ENCODE data around the gene CKS2.

CKS2 gene

DNA sequence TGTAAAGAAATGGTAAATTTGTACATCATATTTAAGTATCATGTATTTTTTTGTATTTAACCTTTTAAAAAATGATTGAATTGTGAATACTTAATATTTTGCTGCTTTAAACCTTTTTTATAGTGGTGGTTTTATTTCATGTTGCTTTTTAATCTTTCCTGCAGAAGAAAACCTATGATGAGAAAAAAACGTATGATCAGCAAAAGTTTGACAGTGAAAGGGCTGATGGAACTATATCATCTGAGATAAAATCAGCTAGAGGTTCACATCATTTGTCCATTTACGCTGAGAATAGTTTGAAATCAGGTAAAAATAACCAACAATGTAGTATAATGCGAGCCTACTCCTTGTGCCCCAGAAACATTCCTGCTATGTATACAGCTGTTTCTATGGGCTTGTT, 14.7 kb downstream of the CKS2 start:
- TF ChIP-seq, protein P1, sequence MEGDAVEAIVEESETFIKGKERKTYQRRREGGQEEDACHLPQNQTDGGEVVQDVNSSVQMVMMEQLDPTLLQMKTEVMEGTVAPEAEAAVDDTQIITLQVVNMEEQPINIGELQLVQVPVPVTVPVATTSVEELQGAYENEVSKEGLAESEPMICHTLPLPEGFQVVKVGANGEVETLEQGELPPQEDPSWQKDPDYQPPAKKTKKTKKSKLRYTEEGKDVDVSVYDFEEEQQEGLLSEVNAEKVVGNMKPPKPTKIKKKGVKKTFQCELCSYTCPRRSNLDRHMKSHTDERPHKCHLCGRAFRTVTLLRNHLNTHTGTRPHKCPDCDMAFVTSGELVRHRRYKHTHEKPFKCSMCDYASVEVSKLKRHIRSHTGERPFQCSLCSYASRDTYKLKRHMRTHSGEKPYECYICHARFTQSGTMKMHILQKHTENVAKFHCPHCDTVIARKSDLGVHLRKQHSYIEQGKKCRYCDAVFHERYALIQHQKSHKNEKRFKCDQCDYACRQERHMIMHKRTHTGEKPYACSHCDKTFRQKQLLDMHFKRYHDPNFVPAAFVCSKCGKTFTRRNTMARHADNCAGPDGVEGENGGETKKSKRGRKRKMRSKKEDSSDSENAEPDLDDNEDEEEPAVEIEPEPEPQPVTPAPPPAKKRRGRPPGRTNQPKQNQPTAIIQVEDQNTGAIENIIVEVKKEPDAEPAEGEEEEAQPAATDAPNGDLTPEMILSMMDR (IDR thresholded peaks at IDR 0.05; ENCODE audit: insufficient read depth, low read length, missing control alignments) = no peak
- H3K4me3 ChIP-seq (ENCODE audit: low read depth, low read length) = no peak overlapping the region
- ChIA-PET CTCF (interaction anchor here (1.1 to 3.9 kb wide), 3 partner anchors 11 to 223 kb away, joined by 3 to 17 read pairs (median 4); no protein-coding TSS in a partner anchor), POLR2A (no interaction called here)
- no peak for DNase-seq (ENCODE audit: low read depth, low spot score)

DNA sequence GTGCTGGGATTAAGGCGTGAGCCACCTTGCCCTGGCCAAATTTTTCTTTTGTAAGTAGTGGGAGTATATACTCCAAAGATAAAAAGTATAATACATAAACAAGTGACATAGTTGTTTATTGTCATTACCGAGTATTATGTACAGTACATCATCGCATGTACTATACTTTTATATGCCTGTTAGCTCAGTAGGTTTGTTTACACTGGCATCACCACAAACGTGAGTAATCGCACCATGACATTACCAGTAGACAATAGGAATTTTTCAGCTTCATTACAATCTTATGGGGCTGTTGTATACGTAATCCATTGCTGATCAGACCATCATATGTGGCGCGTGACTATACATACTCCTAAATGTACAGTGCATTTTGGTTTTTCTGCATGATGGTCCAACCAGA, 17.1 kb downstream of the CKS2 start:
- TF ChIP-seq, protein P1 (IDR thresholded peaks at IDR 0.05; ENCODE audit: insufficient read depth, low read length, missing control alignments) = no peak
- ChIA-PET POLR2A (no interaction called here), CTCF (interaction anchor here (1.8 kb wide), 1 partner anchor 10 kb away, joined by 12 read pairs; the partner anchor contains the start of gene SECISBP2)
- DNase-seq (ENCODE audit: low read depth, low spot score) = no peak
- no peak overlapping the region for H3K4me3 ChIP-seq (ENCODE audit: low read depth, low read length)

DNA sequence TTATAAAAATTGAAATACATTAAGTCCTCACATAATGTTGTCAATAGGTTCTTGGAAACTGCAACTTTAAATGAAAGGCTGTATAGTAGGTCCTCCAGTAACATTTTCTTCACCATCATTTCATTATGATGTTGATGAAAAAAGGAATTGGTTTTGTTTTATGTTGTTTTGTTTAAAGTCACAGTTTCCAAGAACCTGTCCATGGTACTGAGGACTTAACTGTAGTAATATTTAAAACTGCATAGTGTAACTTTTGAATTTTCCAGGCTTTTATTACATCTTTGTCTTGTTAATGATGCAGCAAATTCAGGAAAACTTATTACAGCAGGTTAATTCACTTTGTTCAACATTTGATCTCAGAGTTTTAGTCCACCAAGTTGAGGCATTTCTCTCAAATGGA, 18.9 kb downstream of the CKS2 start:
- CTCF ChIA-PET = no interaction called here
- no peak for DNase-seq (ENCODE audit: low read depth, low spot score)
- H3K4me3 ChIP-seq (ENCODE audit: low read depth, low read length) = no peak overlapping the region
- POLR2A ChIA-PET = no interaction called here
- TF ChIP-seq, protein P1 (IDR thresholded peaks at IDR 0.05; ENCODE audit: insufficient read depth, low read length, missing control alignments) = no peak

DNA sequence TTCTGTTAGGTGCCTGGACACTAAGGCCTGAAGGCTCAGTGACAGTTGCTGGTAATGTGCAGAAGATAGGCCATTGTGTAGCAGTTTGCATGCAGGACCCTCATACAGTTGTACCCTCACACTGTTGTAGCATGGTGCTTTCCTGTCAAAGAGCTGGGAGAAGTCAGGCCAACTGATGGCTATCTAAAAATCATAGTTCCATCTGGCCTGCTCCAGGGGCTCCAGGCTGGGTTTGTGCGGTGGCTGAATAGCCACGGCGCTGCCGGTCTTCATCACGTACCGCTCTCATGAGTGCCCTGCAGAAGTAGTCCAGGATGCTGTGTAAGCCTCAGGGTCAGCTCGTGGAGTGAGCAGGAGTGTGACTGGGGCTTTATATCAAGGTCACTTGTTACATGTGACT, 19.5 kb downstream of the CKS2 start:
- CTCF ChIA-PET = interaction anchor here (1.2 kb wide), 1 partner anchor 11 kb away, joined by 3 read pairs; no protein-coding TSS in a partner anchor

DNA sequence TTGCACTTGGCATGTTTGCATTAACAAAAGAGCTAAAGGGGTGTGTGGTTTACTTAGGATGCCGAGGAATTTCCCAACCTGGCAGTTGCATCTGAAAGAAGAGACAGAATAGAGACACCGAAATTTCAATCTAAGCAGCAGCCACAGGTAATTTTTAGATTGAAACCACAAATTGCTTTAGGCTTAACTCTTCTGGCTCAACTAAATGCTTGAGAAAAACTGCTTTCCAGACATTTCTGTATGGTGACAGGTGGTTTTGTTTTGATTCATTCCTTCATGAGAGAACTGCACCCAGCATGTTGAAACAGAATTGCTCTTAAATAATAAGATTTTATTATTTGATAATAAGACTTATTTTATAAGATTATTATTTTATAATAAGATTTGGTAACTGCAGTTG, 28.8 kb downstream of the CKS2 start:
- CTCF ChIA-PET = no interaction called here

More for the DNA sequence above, 19.5 kb downstream of the CKS2 start:
- POLR2A ChIA-PET = no interaction called here
- H3K4me3 ChIP-seq (ENCODE audit: low read depth, low read length) = no peak overlapping the region
- TF ChIP-seq, protein P1 (IDR thresholded peaks at IDR 0.05; ENCODE audit: insufficient read depth, low read length, missing control alignments) = no peak
- no peak for DNase-seq (ENCODE audit: low read depth, low spot score)

DNA sequence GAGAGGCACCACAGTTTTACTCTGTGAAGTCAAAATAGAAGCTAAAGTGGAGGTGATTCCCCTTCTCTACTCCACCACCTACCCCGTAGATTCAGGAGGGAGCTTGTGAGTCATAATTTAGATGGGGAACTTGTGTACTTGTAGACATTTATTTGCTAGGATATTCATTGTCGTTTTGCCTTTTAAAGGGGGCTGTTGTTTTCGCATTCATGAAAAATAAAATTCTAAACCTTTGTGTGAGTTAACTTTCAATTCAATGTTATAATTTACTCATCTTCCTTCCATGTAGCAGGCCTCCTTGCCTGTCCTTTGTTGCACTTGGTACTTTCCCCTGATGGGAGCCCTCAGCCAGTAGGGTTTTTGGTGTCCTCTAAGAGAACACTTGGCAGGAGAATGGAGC, 29.3 kb downstream of the CKS2 start:
- no peak for DNase-seq (ENCODE audit: low read depth, low spot score)
- TF ChIP-seq, protein P1 (IDR thresholded peaks at IDR 0.05; ENCODE audit: insufficient read depth, low read length, missing control alignments) = no peak
- CTCF ChIA-PET = interaction anchor here (1.1 kb wide), 1 partner anchor 22 kb away, joined by 3 read pairs; the partner anchor contains the start of gene SECISBP2
- POLR2A ChIA-PET = no interaction called here
- no peak overlapping the region for H3K4me3 ChIP-seq (ENCODE audit: low read depth, low read length)

More for the DNA sequence above, 28.8 kb downstream of the CKS2 start:
- TF ChIP-seq, protein P1 (IDR thresholded peaks at IDR 0.05; ENCODE audit: insufficient read depth, low read length, missing control alignments) = no peak
- DNase-seq (ENCODE audit: low read depth, low spot score) = no peak
- no peak overlapping the region for H3K4me3 ChIP-seq (ENCODE audit: low read depth, low read length)
- POLR2A ChIA-PET = no interaction called here

Measured in AG04449 (cell line).